GM12891 (cell line): Measurements from ENCODE around the gene NCR1.

ENCODE experiments used
- POLR2A ChIP-seq: IDR thresholded peaks from 2 replicates; pipeline ENCODE4 v1.6.1; 2011; ENCODE audit warnings: low read depth, low read length, control low read depth
- POLR2AphosphoS5 ChIP-seq: IDR thresholded peaks from 2 replicates; pipeline ENCODE4 v1.6.1; 2011; ENCODE audit warnings: low read depth, low read length, control low read depth
- POU2F2 ChIP-seq: IDR thresholded peaks from 2 replicates; pipeline ENCODE4 v1.6.1; 2011; ENCODE audit warnings: low read depth, mild to moderate bottlenecking, control low read depth, low read length, moderate library complexity
- SPI1 ChIP-seq: IDR thresholded peaks from 2 replicates; pipeline ENCODE4 v1.6.1; 2011; ENCODE audit warnings: low read depth, low read length, control low read depth
- TAF1 ChIP-seq: IDR thresholded peaks from 2 replicates; pipeline ENCODE4 v1.6.1; 2011; ENCODE audit warnings: low read depth, low read length, control low read depth

- TF ChIP-seq POLR2AphosphoS5 (no peak), POLR2A (no peak), TAF1 (no peak), POU2F2 (no peak), SPI1 (no peak)
Observed at GRCh38 chr19:54873990-54874389, 32.0 kb upstream of the NCR1 start, which contains the start of gene FCAR.
